ENCODE data around the gene AMPH. TPM values are rescaled to one million over a fixed set of nuclear protein-coding genes. Genes with fewer than 3 reads are reported as not detected.
A peak's percentile ranks its signal among the peaks of the same experiment; 100 is the strongest.

AMPH gene
- under 1 TPM in 1 of 6 donors, not detected in 5; 0.16 TPM for polyA plus RNA-seq (ENCODE audit: low read depth in 6 of 6)

- H3K9me3 Mint-ChIP-seq = peaks cover 0 to 10% (median 2%) of the 10 kb centered on the region in 7 donors
- peaks cover 0 to 6% of the 10 kb centered on the region in 2 donors for H3K36me3 Mint-ChIP-seq
- DNase-seq (no peak), ATAC-seq (ENCODE audit: low read depth in 2 of 2) (peak in 1 of 2 donors; percentile 25)
- peak within 1 kb of the TSS; percentile 11 to 76 (median 62) for H3K4me3 Mint-ChIP-seq
- H3K4me1 Mint-ChIP-seq = peaks cover 4 to 13% (median 7%) of the 10 kb centered on the region in 3 donors
- H3K27me3 Mint-ChIP-seq = peaks cover 48 to 80% (median 72%) of the 10 kb centered on the region in 3 donors
- no peak within 1 kb of the TSS for H3K27ac Mint-ChIP-seq
Measured at GRCh38 chr7:38630720-38631673, at the start of gene AMPH. TSS of gene AMPH (minus strand) at chr7:38631373. CDS start at chr7:38631351, 22 bp downstream.

- Mint-ChIP-seq H3K27me3 (peaks cover 0 to 10% (median 0%) of the 10 kb centered on the region in 3 donors), H3K27ac (no peak overlapping the region), H3K36me3 (no peaks in the 10 kb centered on the region), H3K4me1 (no peaks in the 10 kb centered on the region), H3K4me3 (no peak overlapping the region), H3K9me3 (peaks cover 0 to 9% (median 4%) of the 10 kb centered on the region in 7 donors)
- ATAC-seq (ENCODE audit: low read depth in 2 of 2) (no peak), DNase-seq (no peak)
Measured at GRCh38 chr7:38679419-38679818, 48.2 kb upstream of the AMPH start.

GRCh38 chr7:38678698-38679054, 47.5 kb upstream of the AMPH start:
- Mint-ChIP-seq H3K9me3 (peaks cover 0 to 9% (median 4%) of the 10 kb centered on the region in 7 donors), H3K27me3 (peaks cover 0 to 10% (median 0%) of the 10 kb centered on the region in 3 donors), H3K4me3 (no peak overlapping the region), H3K4me1 (no peaks in the 10 kb centered on the region), H3K36me3 (no peaks in the 10 kb centered on the region), H3K27ac (no peak overlapping the region)
- no peak for DNase-seq
- ATAC-seq (ENCODE audit: low read depth in 2 of 2) = no peak

GRCh38 chr7:38677981-38678697, 47.0 kb upstream of the AMPH start:
- ATAC-seq (ENCODE audit: low read depth in 2 of 2) = no peak
- no peak for DNase-seq

GRCh38 chr7:38675494-38676106, 44.4 kb upstream of the AMPH start:
- peaks cover 0 to 9% (median 4%) of the 10 kb centered on the region in 7 donors for H3K9me3 Mint-ChIP-seq
- peaks cover 0 to 4% (median 0%) of the 10 kb centered on the region in 3 donors for H3K27me3 Mint-ChIP-seq
- no peak overlapping the region for H3K4me3 Mint-ChIP-seq
- no peak for ATAC-seq (ENCODE audit: low read depth in 2 of 2)
- no peak for DNase-seq
- peaks cover 15 to 18% (median 17%) of the 10 kb centered on the region in 3 donors for H3K4me1 Mint-ChIP-seq
- H3K27ac Mint-ChIP-seq = no peak overlapping the region
- no peaks in the 10 kb centered on the region for H3K36me3 Mint-ChIP-seq

More at GRCh38 chr7:38677981-38678697, 47.0 kb upstream of the AMPH start:
- peak overlapping the region in 1 of 6 donors; percentile 14 for H3K27ac Mint-ChIP-seq
- no peaks in the 10 kb centered on the region for H3K4me1 Mint-ChIP-seq
- peaks cover 0 to 9% (median 4%) of the 10 kb centered on the region in 7 donors for H3K9me3 Mint-ChIP-seq
- H3K27me3 Mint-ChIP-seq = peaks cover 0 to 10% (median 0%) of the 10 kb centered on the region in 3 donors
- H3K4me3 Mint-ChIP-seq = no peak overlapping the region
- H3K36me3 Mint-ChIP-seq = no peaks in the 10 kb centered on the region

GRCh38 chr7:38674513-38674912, 43.3 kb upstream of the AMPH start:
- peak overlapping the region in 2 of 6 donors; percentile 16 to 78 for H3K27ac Mint-ChIP-seq
- H3K27me3 Mint-ChIP-seq = no peaks in the 10 kb centered on the region
- H3K36me3 Mint-ChIP-seq = no peaks in the 10 kb centered on the region
- H3K9me3 Mint-ChIP-seq = peaks cover 0 to 8% (median 5%) of the 10 kb centered on the region in 7 donors
- no peak overlapping the region for H3K4me3 Mint-ChIP-seq
- ATAC-seq (ENCODE audit: low read depth in 2 of 2) (no peak), DNase-seq (no peak)
- peaks cover 15 to 20% (median 17%) of the 10 kb centered on the region in 3 donors for H3K4me1 Mint-ChIP-seq

GRCh38 chr7:38673795-38674194, 42.6 kb upstream of the AMPH start:
- Mint-ChIP-seq H3K27ac (no peak overlapping the region), H3K36me3 (no peaks in the 10 kb centered on the region), H3K4me1 (peaks cover 15 to 20% (median 17%) of the 10 kb centered on the region in 3 donors), H3K9me3 (peaks cover 0 to 6% (median 3%) of the 10 kb centered on the region in 7 donors), H3K4me3 (no peak overlapping the region), H3K27me3 (peaks cover 0 to 4% (median 2%) of the 10 kb centered on the region in 3 donors)
- DNase-seq = no peak
- no peak for ATAC-seq (ENCODE audit: low read depth in 2 of 2)

- Mint-ChIP-seq H3K27me3 (peaks cover 0 to 7% (median 6%) of the 10 kb centered on the region in 3 donors), H3K36me3 (no peaks in the 10 kb centered on the region), H3K4me1 (peaks cover 15 to 20% (median 17%) of the 10 kb centered on the region in 3 donors), H3K27ac (peak overlapping the region; percentile 46 to 98 (median 92)), H3K9me3 (peaks cover 0 to 2% (median 0%) of the 10 kb centered on the region in 7 donors), H3K4me3 (peak overlapping the region in 5 of 8 donors; percentile 6 to 79 (median 39))
- ATAC-seq (ENCODE audit: low read depth in 2 of 2) = peak; percentile 92
- peak; percentile 78 for DNase-seq
Measured at GRCh38 chr7:38671911-38672905, 41.0 kb upstream of the AMPH start.

- peak overlapping the region in 2 of 6 donors; percentile 16 to 40 for H3K27ac Mint-ChIP-seq
- peaks cover 0 to 3% (median 0%) of the 10 kb centered on the region in 7 donors for H3K9me3 Mint-ChIP-seq
- ATAC-seq (ENCODE audit: low read depth in 2 of 2) (no peak), DNase-seq (no peak)
- no peaks in the 10 kb centered on the region for H3K36me3 Mint-ChIP-seq
- H3K4me3 Mint-ChIP-seq = no peak overlapping the region
- peaks cover 0 to 7% (median 6%) of the 10 kb centered on the region in 3 donors for H3K27me3 Mint-ChIP-seq
- peaks cover 19 to 23% (median 20%) of the 10 kb centered on the region in 3 donors for H3K4me1 Mint-ChIP-seq
Measured at GRCh38 chr7:38669965-38670520, 38.9 kb upstream of the AMPH start.

GRCh38 chr7:38664972-38665371, 33.8 kb upstream of the AMPH start:
- Mint-ChIP-seq H3K4me3 (no peak overlapping the region), H3K4me1 (peaks cover 2 to 5% (median 4%) of the 10 kb centered on the region in 3 donors), H3K36me3 (no peaks in the 10 kb centered on the region), H3K27ac (no peak overlapping the region), H3K9me3 (peaks cover 0 to 3% (median 0%) of the 10 kb centered on the region in 7 donors), H3K27me3 (peaks cover 6 to 37% (median 30%) of the 10 kb centered on the region in 3 donors)
- no peak for DNase-seq
- ATAC-seq (ENCODE audit: low read depth in 2 of 2) = no peak

- Mint-ChIP-seq H3K9me3 (no peaks in the 10 kb centered on the region), H3K4me3 (no peak overlapping the region), H3K4me1 (no peaks in the 10 kb centered on the region), H3K27ac (peak overlapping the region in 1 of 6 donors; percentile 24), H3K27me3 (peaks cover 13 to 37% (median 37%) of the 10 kb centered on the region in 3 donors), H3K36me3 (no peaks in the 10 kb centered on the region)
- ATAC-seq (ENCODE audit: low read depth in 2 of 2) (peak; percentile 66 to 71), DNase-seq (peak; percentile 41)
Measured at GRCh38 chr7:38660427-38661099, 29.4 kb upstream of the AMPH start.

Measured in naive B cell (primary cell).